Kidney (tissue), 14 donors: Measurements from ENCODE around the gene EEF1AKMT1. TPM values are rescaled to one million over a fixed set of nuclear protein-coding genes. Genes with fewer than 3 reads are reported as not detected.

Experiments
- DNase-seq, 5 donors: peaks; one replicate each; pipeline ENCODE4 v3.0.0-alpha.2; 2013 to 2020
- FAIRE-seq: peaks from 2 replicates; lab custom pipeline; 2012; peaks lifted over from hg19 to GRCh38; lab: Jason Lieb, UNC
- H3K27ac ChIP-seq, 2 donors: one replicate each; pipeline ENCODE4 v1.7.0; 2013; ENCODE audit warnings: low read depth in 2 of 2, low read length in 2 of 2, inconsistent platforms in 1 of 2
- H3K27me3 ChIP-seq: one replicate; pipeline ENCODE4 v1.7.1; 2013; ENCODE audit warnings: low read length, inconsistent platforms; ENCODE audit not compliant: control insufficient read depth, insufficient read depth
- H3K36me3 ChIP-seq, 3 donors: one replicate each; pipeline versions ENCODE4 v1.7.0 to v1.7.1; 2013; ENCODE audit warnings: low read length in 3 of 3, control low read depth in 1 of 3, inconsistent platforms in 1 of 3; ENCODE audit not compliant: insufficient read depth in 3 of 3, control insufficient read depth in 2 of 3
- H3K4me1 ChIP-seq, 3 donors: one replicate each; pipeline versions ENCODE4 v1.7.0 to v1.7.1; 2013; ENCODE audit warnings: low read length in 3 of 3, inconsistent platforms in 1 of 3, low read depth in 1 of 3; ENCODE audit not compliant: control insufficient read depth in 2 of 3, insufficient read depth in 2 of 3
- H3K4me3 ChIP-seq, 3 donors: one replicate each; pipeline versions ENCODE4 v1.7.0 to v1.8.1; 2013; ENCODE audit warnings: low read length in 3 of 3, control low read depth in 1 of 3, inconsistent platforms in 1 of 3
- H3K9ac ChIP-seq, 3 donors: one replicate each; pipeline versions ENCODE4 v1.7.0 to v1.7.1; 2013; ENCODE audit warnings: low read length in 3 of 3, control low read depth in 1 of 3, inconsistent platforms in 1 of 3
- H3K9me3 ChIP-seq, 3 donors: one replicate each; pipeline versions ENCODE4 v1.7.0 to v1.7.1; 2013; ENCODE audit warnings: low read length in 3 of 3, control low read depth in 1 of 3, inconsistent platforms in 1 of 3; ENCODE audit not compliant: control insufficient read depth in 2 of 3, insufficient read depth in 1 of 3
- CTCF ChIP-seq: IDR thresholded peaks from 3 replicates; pipeline ENCODE4 v1.5.1; 2012; ENCODE audit warnings: mild to moderate bottlenecking, moderate library complexity, borderline replicate concordance; ENCODE audit not compliant: insufficient read depth; ENCODE audit errors: extremely low read depth
- intact Hi-C: fragments of 100-400 bp; cut with DNase I; formaldehyde crosslinking; loops from one replicate; pipeline ENCODE4 v1.11.1; 2022
- polyA plus RNA-seq: library from polyadenylated mRNA; stranded (reverse); fragments of 350-450 nt; fragmentation: Illumina TruSeq; extraction: RNeasy Lipid Tissue Mini Kit (QIAGEN cat#74804); gene quantifications from one replicate; pipeline ENCODE4 v1.2.3, GENCODE V29; 2014; ENCODE audit warnings: low read depth, low replicate concordance; ENCODE audit not compliant: insufficient read depth
- total RNA-seq: library from RNA; stranded (reverse); fragmentation: NEBNext Ultra II Directional; extraction: Animal tissue kit (Norgen Biotek cat#: 25700); gene quantifications from one replicate; pipeline ENCODE4 v1.2.1, GENCODE V29; 2021
- donor health status: control.
- donor health status: control.
- donor health status: control.
- donor health status: control.
- donor health status: control.
- donor health status: DM: yes; HTN: yes; CAD: no.
- donor health status: Normal renal cell carcinoma (clear cell type).

Gene EEF1AKMT1
- total and polyA plus RNA-seq, 2 donors from 2014 or later: 10.7 to 16.6 TPM

DNA sequence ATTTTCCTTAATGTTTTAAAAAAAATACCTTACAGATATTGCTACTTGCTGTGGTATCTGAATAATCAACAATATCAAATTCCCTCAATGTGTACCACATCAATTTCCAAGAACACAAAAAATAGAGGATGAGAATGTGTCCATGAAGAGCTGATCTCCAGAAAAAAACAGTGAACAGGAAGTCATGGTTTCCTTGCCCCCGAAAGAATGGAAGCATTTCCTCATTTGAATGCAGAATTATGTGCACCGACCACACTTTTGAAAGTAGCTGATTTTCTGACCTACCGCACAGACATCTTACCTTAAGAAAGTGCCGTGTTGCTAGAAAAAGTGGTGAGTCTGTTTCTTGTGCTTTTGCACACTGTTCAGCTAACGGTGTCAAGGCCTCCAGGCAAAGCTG lies 13.4 kb upstream of the EEF1AKMT1 start:
- peaks cover 6 to 14% (median 8%) of the 10 kb centered on the region in 3 donors for H3K36me3 ChIP-seq
- no peak overlapping the region for H3K9ac ChIP-seq
- DNase-seq (no peak), FAIRE-seq (no peak)
- no peaks in the 10 kb centered on the region for H3K4me1 ChIP-seq
- intact Hi-C loops: no loop called here
- H3K9me3 ChIP-seq: no peaks in the 10 kb centered on the region
- TF ChIP-seq CTCF: no peak
- H3K4me3 ChIP-seq: no peak overlapping the region
- no peak overlapping the region for H3K27ac ChIP-seq
- H3K27me3 ChIP-seq: no peaks in the 10 kb centered on the region

- TF ChIP-seq CTCF: no peak
- Histone ChIP-seq H3K4me3 (no peak overlapping the region), H3K27ac (no peak overlapping the region), H3K9ac (no peak overlapping the region), H3K36me3 (peaks cover 0 to 9% (median 0%) of the 10 kb centered on the region in 3 donors), H3K9me3 (no peaks in the 10 kb centered on the region), H3K4me1 (no peaks in the 10 kb centered on the region), H3K27me3 (no peaks in the 10 kb centered on the region)
- intact Hi-C loops: no loop called here
- no peak for DNase-seq
- no peak for FAIRE-seq
These were observed 8.5 kb upstream of the EEF1AKMT1 start for GRCh38 chr13:20782116-20782708.

DNA sequence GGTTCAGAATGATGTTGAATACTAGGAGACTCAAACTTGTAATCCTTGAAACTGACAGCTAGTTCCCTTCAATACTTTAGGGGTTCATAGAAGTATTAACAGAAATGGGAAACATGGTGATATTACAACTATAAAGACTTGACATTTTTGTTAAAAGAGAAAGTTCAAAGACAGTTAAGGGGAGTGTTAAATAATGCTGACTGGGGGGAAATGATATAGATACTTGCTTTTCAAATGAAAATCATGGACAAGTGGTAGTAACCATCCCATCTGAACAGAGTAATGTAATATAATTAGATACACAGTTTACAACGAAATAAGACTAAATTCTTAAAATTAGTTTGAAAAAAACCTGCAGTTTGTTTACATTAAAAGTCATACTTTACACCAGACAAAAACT lies 6.6 kb upstream of the EEF1AKMT1 start:
- TF ChIP-seq CTCF: no peak

DNA sequence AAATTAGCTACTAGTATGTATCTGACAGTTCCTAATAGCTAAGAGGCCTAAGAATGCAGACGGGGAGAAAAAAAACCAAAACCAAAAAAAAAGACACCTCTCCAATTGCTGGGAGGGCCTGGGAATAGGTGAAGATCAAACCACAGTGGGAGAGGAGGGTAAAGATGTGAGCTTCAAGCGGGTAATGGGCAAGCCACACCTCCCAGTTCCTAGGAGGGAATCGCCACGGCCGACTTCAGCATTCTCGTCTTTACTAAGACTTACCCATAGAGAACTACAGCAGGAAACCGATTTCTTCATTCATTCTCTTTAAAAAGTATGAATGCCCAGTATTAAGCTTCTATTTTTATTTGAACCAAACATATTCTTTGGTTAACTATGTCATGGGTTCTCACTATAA lies 5.6 kb upstream of the EEF1AKMT1 start:
- H3K9ac ChIP-seq: no peak overlapping the region
- FAIRE-seq: no peak
- H3K27ac ChIP-seq: no peak overlapping the region
- no peak overlapping the region for H3K4me3 ChIP-seq
- TF ChIP-seq CTCF: no peak
- DNase-seq: no peak
- H3K9me3 ChIP-seq: no peaks in the 10 kb centered on the region
- H3K36me3 ChIP-seq: peaks cover 0 to 5% (median 0%) of the 10 kb centered on the region in 3 donors
- H3K27me3 ChIP-seq: no peaks in the 10 kb centered on the region
- intact Hi-C loops: no loop called here
- H3K4me1 ChIP-seq: no peaks in the 10 kb centered on the region

More for the DNA sequence above, 6.6 kb upstream of the EEF1AKMT1 start:
- Histone ChIP-seq H3K9ac (no peak overlapping the region), H3K27me3 (no peaks in the 10 kb centered on the region), H3K36me3 (peaks cover 0 to 5% (median 0%) of the 10 kb centered on the region in 3 donors), H3K4me1 (no peaks in the 10 kb centered on the region), H3K9me3 (no peaks in the 10 kb centered on the region), H3K4me3 (no peak overlapping the region), H3K27ac (no peak overlapping the region)
- intact Hi-C loops: no loop called here
- no peak for FAIRE-seq
- no peak for DNase-seq
